HUES48 (cell line): ENCODE results near the gene AMPH.

Experiments
- H3K27ac ChIP-seq: one replicate; pipeline ENCODE4 v1.7.0; 2013; ENCODE audit warnings: low read depth, low read length, inconsistent platforms
- H3K27me3 ChIP-seq: 2 replicates; pipeline ENCODE4 v1.6.1; 2013; ENCODE audit warnings: mild to moderate bottlenecking, low read length; ENCODE audit not compliant: control insufficient read depth, insufficient read depth
- H3K36me3 ChIP-seq: 2 replicates; pipeline ENCODE4 v1.6.1; 2013; ENCODE audit warnings: low read length; ENCODE audit not compliant: control insufficient read depth, insufficient read depth
- H3K4me1 ChIP-seq: 2 replicates; pipeline ENCODE4 v1.6.1; 2013; ENCODE audit warnings: mild to moderate bottlenecking, low read length; ENCODE audit not compliant: control insufficient read depth, insufficient read depth
- H3K4me3 ChIP-seq: 2 replicates; pipeline ENCODE4 v1.5.1; 2013; ENCODE audit warnings: mild to moderate bottlenecking, low read depth, low read length
- H3K9ac ChIP-seq: 2 replicates; pipeline ENCODE4 v1.6.1; 2013; ENCODE audit warnings: mild to moderate bottlenecking, low read depth, low read length, moderate library complexity
- H3K9me3 ChIP-seq: 2 replicates; pipeline ENCODE4 v1.6.1; 2013; ENCODE audit warnings: low read length; ENCODE audit not compliant: control insufficient read depth, insufficient read depth

AMPH gene

DNA sequence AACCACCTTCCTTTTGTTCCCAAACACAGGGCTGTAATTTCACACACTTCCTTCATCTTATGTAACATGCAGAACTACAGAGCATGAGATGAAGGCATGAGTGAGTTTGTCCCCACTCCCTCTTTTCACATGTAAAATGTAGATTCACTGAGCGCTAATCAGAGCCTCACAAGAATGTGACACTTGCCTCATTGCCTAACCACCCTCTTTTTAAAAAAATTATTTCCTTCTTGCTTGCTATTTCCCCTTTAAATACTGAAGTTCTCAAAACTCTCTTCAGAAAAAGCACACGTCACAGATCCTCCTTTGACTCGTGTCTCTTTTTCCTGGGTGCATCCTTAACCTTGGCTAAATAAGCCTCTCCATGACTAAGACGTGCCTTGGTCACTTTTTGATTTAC, 236.5 kb downstream of the AMPH start:
- Histone ChIP-seq H3K9me3 (no peaks in the 10 kb centered on the region), H3K27ac (no peak overlapping the region), H3K4me1 (no peaks in the 10 kb centered on the region), H3K36me3 (no peaks in the 10 kb centered on the region), H3K27me3 (no peaks in the 10 kb centered on the region), H3K4me3 (no peak overlapping the region), H3K9ac (no peak overlapping the region)

- Histone ChIP-seq H3K27ac (no peak overlapping the region), H3K9me3 (no peaks in the 10 kb centered on the region), H3K9ac (no peak overlapping the region), H3K4me3 (no peak overlapping the region), H3K36me3 (no peaks in the 10 kb centered on the region), H3K27me3 (no peaks in the 10 kb centered on the region), H3K4me1 (no peaks in the 10 kb centered on the region)
These were observed 237.3 kb downstream of the AMPH start for GRCh38 chr7:38393874-38394273.

GRCh38 chr7:38391751-38392150, 239.4 kb downstream of the AMPH start:
- Histone ChIP-seq H3K27ac (no peak overlapping the region), H3K36me3 (no peaks in the 10 kb centered on the region), H3K4me3 (no peak overlapping the region), H3K27me3 (no peaks in the 10 kb centered on the region), H3K4me1 (no peaks in the 10 kb centered on the region), H3K9me3 (no peaks in the 10 kb centered on the region), H3K9ac (no peak overlapping the region)

- Histone ChIP-seq H3K4me3 (no peak overlapping the region), H3K27me3 (no peaks in the 10 kb centered on the region), H3K36me3 (no peaks in the 10 kb centered on the region), H3K4me1 (peaks cover 5% of the 10 kb centered on the region; the same call in 1 of the 2 replicates), H3K27ac (no peak overlapping the region), H3K9ac (no peak overlapping the region), H3K9me3 (no peaks in the 10 kb centered on the region)
These were observed 245.5 kb downstream of the AMPH start for GRCh38 chr7:38385682-38386081.

GRCh38 chr7:38383281-38383680, 247.9 kb downstream of the AMPH start:
- Histone ChIP-seq H3K36me3 (no peaks in the 10 kb centered on the region), H3K27me3 (no peaks in the 10 kb centered on the region), H3K4me3 (no peak overlapping the region), H3K27ac (no peak overlapping the region), H3K9me3 (no peaks in the 10 kb centered on the region), H3K9ac (no peak overlapping the region), H3K4me1 (peaks cover 5% of the 10 kb centered on the region; the same call in 1 of the 2 replicates)

GRCh38 chr7:38382684-38383083, 248.5 kb downstream of the AMPH start:
- peaks cover 5% of the 10 kb centered on the region; the same call in 1 of the 2 replicates for H3K4me1 ChIP-seq
- H3K9ac ChIP-seq: no peak overlapping the region
- no peaks in the 10 kb centered on the region for H3K36me3 ChIP-seq
- no peak overlapping the region for H3K4me3 ChIP-seq
- H3K27ac ChIP-seq: no peak overlapping the region
- H3K9me3 ChIP-seq: no peaks in the 10 kb centered on the region
- H3K27me3 ChIP-seq: no peaks in the 10 kb centered on the region

DNA sequence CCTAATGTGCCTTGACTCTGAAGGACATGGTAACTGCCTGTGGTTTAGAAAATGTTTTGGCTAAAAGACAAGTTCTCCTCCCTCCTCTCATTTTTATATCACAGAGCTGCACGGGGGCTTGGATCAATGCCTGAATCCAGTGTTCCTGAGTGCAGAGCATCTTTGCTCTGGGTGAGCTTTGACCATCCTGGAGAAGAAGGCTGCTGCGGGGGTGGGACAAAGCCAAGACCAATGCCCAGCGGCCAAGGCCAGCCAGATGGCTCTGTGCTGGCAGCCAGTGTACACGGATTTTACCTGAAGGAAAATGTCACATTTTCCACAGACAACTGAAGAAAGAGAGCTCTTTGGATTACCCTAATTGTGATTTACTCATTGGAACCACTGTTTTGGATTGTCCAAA, 255.7 kb downstream of the AMPH start:
- Histone ChIP-seq H3K4me1 (no peaks in the 10 kb centered on the region), H3K9me3 (no peaks in the 10 kb centered on the region), H3K9ac (no peak overlapping the region), H3K27ac (no peak overlapping the region), H3K27me3 (no peaks in the 10 kb centered on the region), H3K4me3 (no peak overlapping the region), H3K36me3 (no peaks in the 10 kb centered on the region)

GRCh38 chr7:38374507-38374906, 256.7 kb downstream of the AMPH start:
- no peak overlapping the region for H3K4me3 ChIP-seq

GRCh38 chr7:38373155-38373554, 258.0 kb downstream of the AMPH start:
- Histone ChIP-seq H3K36me3 (no peaks in the 10 kb centered on the region), H3K9ac (no peak overlapping the region)

More at GRCh38 chr7:38374507-38374906, 256.7 kb downstream of the AMPH start:
- Histone ChIP-seq H3K9ac (no peak overlapping the region), H3K4me1 (0 out of 2 replicates have a peak, but pooled peaks cover 4% of the 10 kb centered on the region), H3K27me3 (no peaks in the 10 kb centered on the region), H3K36me3 (no peaks in the 10 kb centered on the region), H3K9me3 (no peaks in the 10 kb centered on the region), H3K27ac (no peak overlapping the region)

DNA sequence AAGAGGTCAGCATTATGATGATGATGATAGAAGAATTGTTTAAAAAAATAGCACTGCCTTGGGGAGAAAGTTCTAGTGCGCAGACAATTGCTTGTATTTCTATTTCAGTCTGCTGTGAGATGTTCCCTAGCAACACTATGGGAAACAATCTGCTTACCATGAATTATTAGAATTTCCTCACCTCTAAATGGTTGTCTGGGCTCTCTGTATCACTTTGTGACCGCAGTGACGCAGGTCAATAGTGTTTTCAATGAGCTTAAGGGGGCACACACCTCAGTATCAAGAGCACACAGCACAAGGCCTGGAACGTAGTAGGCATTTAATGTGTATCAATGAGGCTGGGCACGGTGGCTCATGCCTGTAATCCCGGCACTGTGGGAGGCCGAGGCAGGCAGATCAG, 258.9 kb downstream of the AMPH start:
- Histone ChIP-seq H3K9ac (no peak overlapping the region), H3K9me3 (no peaks in the 10 kb centered on the region), H3K36me3 (no peaks in the 10 kb centered on the region), H3K27me3 (no peaks in the 10 kb centered on the region), H3K27ac (no peak overlapping the region), H3K4me1 (peaks cover 10% of the 10 kb centered on the region; the same call in 1 of the 2 replicates), H3K4me3 (no peak overlapping the region)

More at GRCh38 chr7:38373155-38373554, 258.0 kb downstream of the AMPH start:
- Histone ChIP-seq H3K27me3 (no peaks in the 10 kb centered on the region), H3K4me1 (peaks cover 10% of the 10 kb centered on the region; the same call in 1 of the 2 replicates), H3K9me3 (no peaks in the 10 kb centered on the region), H3K27ac (no peak overlapping the region), H3K4me3 (no peak overlapping the region)

GRCh38 chr7:38369816-38370493, 261.2 kb downstream of the AMPH start:
- Histone ChIP-seq H3K27me3 (no peaks in the 10 kb centered on the region), H3K9me3 (no peaks in the 10 kb centered on the region), H3K4me3 (no peak overlapping the region), H3K27ac (no peak overlapping the region), H3K9ac (no peak overlapping the region), H3K4me1 (peaks cover 10% of the 10 kb centered on the region; the same call in 1 of the 2 replicates), H3K36me3 (no peaks in the 10 kb centered on the region)
